ENCODE measurements around the gene FGD5.

The FGD5 gene

GRCh38 chr3:14827776-14828175 is 9.0 kb downstream of the FGD5 start:
- no peak for DNase-seq (ENCODE audit: low read depth)

- no peak for DNase-seq (ENCODE audit: low read depth)
Measured at GRCh38 chr3:14829811-14830210, 11.0 kb downstream of the FGD5 start.

- DNase-seq (ENCODE audit: low read depth): no peak
Measured at GRCh38 chr3:14831916-14832450, 13.2 kb downstream of the FGD5 start.

GRCh38 chr3:14832975-14833722 is 14.4 kb downstream of the FGD5 start:
- DNase-seq (ENCODE audit: low read depth): no peak

- DNase-seq (ENCODE audit: low read depth): no peak
Measured at GRCh38 chr3:14834121-14834520, 15.4 kb downstream of the FGD5 start.

GRCh38 chr3:14834807-14835466 is 16.2 kb downstream of the FGD5 start:
- DNase-seq (ENCODE audit: low read depth): no peak

- no peak for DNase-seq (ENCODE audit: low read depth)
Measured at GRCh38 chr3:14836049-14836468, 17.3 kb downstream of the FGD5 start.

- no peak for DNase-seq (ENCODE audit: low read depth)
Measured at GRCh38 chr3:14837186-14837877, 18.6 kb downstream of the FGD5 start.

- no peak for DNase-seq (ENCODE audit: low read depth)
Measured at GRCh38 chr3:14837878-14838258, 19.1 kb downstream of the FGD5 start.

- no peak for DNase-seq (ENCODE audit: low read depth)
Measured at GRCh38 chr3:14839236-14839635, 20.5 kb downstream of the FGD5 start.

GRCh38 chr3:14841836-14842235 is 23.1 kb downstream of the FGD5 start:
- no peak for DNase-seq (ENCODE audit: low read depth)

- DNase-seq (ENCODE audit: low read depth): no peak
Measured at GRCh38 chr3:14842277-14842676, 23.5 kb downstream of the FGD5 start.

- DNase-seq (ENCODE audit: low read depth): no peak
Measured at GRCh38 chr3:14843321-14843720, 24.6 kb downstream of the FGD5 start.

- DNase-seq (ENCODE audit: low read depth): no peak
Measured at GRCh38 chr3:14844386-14845170, 25.8 kb downstream of the FGD5 start.

GRCh38 chr3:14845180-14845579 is 26.4 kb downstream of the FGD5 start:
- DNase-seq (ENCODE audit: low read depth): no peak

GRCh38 chr3:14845826-14846225 is 27.1 kb downstream of the FGD5 start:
- DNase-seq (ENCODE audit: low read depth): no peak

- DNase-seq (ENCODE audit: low read depth): no peak
Measured at GRCh38 chr3:14846226-14846880, 27.6 kb downstream of the FGD5 start.

- DNase-seq (ENCODE audit: low read depth): no peak
Measured at GRCh38 chr3:14847613-14848541, 29.1 kb downstream of the FGD5 start.

- no peak for DNase-seq (ENCODE audit: low read depth)
Measured at GRCh38 chr3:14848906-14849305, 30.1 kb downstream of the FGD5 start.

GRCh38 chr3:14849638-14850230 is 31.0 kb downstream of the FGD5 start:
- DNase-seq (ENCODE audit: low read depth): no peak

Data from iris pigment epithelial cell (primary cell).